Stimulated activated CD8-positive, alpha-beta memory T cell treated with anti-CD3 and anti-CD28 coated beads, Interleukin-7, amount 100 ng/mL, for 24 hours (primary cell): ENCODE measurements around the gene ABO.
"Not testable (repeated sequence)": the region's sequence is repeated elsewhere in the genome, so short reads cannot be mapped to it uniquely, and the experiment has no call there.

Experiments used
- DNase-seq: peaks from one replicate; pipeline ENCODE4 v3.0.0-alpha.2; 2020; ENCODE audit warnings: low read depth

The ABO gene

DNA sequence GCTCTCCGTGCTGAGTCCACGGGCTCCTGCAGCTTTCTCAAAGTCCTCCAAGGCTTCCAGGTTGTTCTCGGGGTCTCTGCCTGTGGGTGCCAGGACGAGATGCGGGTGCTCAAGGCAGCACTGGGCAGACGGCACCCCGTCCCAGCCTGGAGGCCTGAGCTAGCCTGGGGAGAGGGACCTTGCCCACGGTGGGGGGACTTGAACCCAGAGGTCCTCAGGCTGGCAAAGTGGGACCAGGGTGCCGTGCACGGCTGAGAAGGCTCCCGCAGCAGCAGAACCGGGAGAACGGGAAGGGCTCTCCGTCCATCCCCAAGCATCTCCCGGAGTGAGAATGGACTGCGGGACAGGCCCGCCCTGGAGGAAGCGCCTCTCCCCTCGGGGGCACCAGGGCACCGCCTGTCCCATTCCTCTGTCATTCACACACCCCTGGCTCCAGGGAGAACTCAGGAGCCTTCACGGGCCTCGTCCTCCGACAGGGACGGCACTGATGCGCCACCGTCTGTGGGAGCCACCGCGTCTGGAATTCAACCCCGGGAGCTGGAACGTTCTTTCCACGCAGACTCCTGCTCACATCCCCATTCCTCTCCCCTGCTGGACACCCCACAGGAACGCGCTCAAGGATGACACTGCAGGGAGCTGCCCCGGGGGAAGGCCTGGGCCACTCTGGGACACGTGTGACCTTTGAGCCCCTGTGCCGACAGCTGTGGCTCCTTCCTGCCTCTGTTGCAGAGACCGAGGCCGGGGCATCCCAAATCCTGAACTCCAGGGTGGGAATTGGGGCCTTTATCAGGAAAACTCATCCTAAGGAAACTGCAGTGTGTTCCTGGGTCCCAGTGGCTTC lies 49.6 kb downstream of the ABO start:
- no peak for DNase-seq

DNA sequence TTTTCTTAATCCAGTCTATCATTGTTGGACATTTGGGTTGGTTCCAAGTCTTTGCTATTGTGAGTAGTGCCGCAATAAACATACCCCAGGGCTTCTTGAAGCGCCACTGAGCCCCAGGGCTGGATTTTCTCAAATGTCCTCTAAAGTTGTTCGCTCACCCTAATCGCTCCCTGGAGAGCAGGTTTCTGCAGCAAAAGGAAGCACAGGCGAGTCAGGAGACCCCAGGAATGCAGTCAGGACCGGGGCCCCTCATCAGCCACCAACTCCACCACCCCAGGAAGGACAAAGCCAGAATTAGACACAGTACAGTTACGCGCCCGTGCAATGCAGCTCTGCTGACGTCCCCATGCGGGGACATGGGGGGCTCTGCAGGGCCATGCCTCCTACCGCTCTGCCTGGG lies 50.2 kb downstream of the ABO start:
- DNase-seq: no peak

DNA sequence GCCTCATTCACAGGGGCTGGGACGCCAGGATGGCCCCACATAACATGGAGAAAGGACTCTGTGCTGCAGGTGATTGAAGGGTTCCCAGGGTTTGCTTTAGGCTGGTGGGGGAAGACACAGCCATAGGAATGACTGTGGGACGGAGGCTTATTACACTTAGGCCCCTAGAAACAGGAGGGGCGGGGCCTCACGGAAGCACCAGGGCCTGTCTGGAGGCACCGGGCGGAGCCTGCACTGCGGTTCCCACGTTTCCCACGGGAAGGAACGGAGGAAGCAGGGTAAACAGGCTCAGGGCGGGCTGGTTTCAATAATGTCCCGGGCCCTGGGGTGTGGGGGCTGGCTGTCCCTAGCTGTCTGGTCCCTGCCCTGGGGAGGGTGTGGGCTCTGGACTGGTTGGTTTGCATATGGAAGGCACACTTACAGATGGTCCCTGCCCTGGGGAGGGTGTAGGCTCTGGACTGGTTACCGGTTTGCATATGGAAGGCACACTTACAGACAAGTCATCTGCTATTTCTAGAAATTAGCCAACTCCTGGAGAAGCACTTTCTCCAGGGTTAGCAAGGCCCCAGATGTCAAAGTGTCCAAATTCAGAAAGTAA lies 51.7 kb downstream of the ABO start:
- not testable (repeated sequence) for DNase-seq

DNA sequence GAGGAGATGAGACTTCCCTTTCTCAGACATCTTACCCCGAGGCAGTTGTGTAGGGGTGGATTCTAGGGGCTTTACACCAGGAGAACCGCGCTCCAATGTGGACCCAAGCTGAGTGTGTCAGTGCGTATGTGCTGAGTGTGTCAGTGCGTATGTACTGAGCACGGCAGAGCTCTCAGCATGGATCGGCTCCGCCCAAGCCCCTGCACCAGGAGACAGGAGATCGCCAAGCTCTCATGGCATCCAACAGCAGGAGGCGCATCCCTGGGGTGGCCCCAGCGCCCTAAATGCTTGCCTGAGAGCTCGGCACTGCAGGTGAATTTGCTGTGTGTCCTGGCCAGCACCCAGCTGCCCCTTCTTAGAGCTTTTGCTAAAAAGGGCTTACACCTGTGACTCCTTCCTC lies 53.0 kb downstream of the ABO start:
- not testable (repeated sequence) for DNase-seq

DNA sequence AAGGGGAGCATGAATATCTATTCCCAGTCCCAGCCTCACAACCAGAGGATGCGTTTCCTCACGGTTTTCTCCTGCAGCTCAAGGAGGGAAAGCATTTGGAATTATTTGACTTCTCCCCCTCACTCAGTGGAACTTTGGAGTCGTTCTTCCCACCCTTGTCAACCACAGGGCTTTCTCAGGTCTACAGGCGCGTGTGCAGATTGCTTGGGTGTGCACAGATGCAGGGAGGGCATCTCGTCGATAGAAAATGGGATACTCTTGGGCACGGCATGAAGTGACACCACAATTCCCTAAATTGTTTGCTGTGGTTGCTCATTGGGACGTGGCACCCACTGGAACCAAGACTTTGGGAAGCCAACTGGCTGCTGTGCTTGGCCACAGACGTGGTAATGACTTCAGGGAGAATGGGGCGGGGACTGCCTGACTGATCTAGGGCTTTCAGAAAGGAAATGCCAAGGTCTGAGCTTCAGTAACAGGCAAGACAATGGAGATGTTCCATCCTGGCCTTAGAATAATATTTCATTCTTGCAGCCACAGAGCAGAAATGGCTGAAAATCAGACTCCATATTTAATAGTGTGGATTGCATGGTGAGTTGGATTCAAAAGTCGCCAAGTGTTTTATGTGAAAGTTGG lies 53.7 kb downstream of the ABO start:
- no peak for DNase-seq

DNA sequence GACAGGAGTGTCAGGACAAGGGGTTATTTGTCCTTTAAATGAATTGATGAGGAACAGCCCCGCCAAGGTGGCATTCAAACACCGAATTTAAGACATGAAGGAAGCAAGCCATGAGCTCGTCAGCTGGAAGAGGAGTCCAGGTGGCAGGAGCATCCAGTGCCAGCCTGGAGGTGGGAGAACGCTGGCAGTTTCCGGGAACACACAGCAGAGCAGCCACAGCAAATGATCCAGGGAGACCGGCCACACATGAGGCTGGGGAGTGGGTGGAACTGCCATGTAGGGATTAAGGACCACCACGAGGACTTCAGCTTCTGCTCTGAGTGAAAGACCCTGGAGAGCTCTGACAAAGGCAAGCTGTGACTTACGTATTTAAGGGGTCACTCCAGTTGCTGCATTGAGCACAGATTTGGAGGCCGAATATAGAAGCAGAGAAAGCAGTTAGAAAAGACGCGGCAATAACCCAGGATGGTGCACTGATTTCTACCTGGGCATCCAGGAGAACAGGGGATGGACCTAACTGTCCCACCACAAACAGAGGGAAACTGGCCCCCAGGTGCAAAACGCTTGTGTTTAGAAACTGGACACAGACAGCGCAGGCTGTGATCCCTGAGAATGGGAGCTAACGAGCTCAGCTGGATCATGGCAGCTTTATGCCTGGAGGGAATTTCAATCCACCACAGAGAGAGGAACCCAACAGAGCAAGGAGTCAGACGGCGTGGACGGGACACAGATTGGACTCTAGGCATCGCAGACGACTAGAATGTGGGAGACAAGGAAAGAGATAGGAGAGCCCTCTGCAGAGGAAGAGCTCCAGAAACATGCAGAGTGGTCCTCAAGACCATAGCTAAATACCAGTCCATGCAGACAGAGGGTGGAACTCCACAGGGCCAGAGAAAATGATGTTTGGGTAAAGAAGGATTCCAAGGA lies 56.7 kb downstream of the ABO start:
- not testable (repeated sequence) for DNase-seq

DNA sequence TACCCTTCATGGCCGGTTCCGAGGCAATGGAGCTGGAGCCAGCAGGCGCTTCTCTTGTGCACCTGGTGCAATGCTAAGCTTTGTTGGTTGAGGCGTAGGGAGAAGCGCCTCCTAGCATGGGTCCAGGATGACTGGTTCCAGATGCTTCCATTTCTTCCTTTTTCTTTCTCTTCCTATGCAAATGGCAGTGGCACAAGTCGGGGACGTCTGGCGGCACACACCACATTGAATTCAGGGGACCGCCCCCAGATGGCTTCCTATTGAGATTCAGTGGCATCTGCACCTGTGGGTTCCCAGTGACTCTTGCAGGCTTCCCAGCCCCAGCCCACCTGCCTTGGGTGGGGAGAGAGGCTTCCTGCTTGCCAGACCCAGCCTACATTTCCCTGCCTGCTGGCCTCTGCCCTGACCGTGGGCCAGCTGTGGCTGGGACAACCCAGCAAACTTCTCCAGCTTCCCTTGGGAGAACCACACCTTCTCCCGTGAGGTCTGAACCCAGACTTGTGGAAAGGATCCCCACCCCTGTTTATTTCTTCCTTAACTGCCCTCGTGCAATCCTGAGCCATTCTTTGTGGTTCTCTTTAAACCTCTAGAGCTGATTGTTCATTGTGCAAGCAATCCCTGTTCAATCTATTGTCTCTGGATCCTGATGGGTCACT lies 57.5 kb downstream of the ABO start:
- not testable (repeated sequence) for DNase-seq

DNA sequence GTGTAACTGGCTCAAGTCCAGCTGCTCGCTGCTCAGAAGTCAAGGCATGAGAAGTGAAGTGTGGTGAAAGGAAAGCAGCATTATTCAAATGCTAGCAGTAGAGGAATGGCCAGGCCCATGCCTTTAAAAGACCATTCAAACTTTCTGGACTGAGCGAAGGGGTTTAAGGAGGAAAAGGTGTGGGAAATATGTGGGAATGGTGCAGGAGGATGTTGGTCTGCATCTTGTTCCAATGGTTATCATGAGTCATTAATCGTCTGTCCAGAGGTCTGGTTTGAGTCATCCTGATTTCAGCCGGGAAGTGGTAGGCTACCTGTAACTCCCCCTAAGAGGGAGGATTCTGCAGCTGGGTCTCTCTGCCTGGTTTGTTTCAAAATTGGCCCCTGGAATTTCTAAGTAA lies 60.7 kb downstream of the ABO start:
- not testable (repeated sequence) for DNase-seq

DNA sequence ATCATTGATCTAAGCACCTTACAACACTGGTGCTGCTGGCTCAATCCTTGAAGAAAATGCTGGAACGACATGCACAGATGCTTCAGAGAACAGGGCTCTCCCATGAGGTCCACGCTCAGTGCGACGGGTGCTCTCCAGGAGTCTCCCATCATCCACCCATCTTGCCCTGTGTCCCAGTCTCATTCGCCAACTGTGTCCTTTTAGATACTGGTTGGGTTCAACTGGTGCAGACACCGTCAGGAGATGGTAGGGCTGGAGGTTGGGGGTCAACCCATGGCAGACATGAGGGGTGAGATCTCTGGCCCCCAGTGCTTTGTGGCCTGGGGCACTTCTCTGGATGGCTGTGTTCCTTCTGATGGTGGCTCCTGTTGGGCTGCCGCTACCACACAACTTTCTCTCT lies 64.4 kb downstream of the ABO start:
- no peak for DNase-seq

DNA sequence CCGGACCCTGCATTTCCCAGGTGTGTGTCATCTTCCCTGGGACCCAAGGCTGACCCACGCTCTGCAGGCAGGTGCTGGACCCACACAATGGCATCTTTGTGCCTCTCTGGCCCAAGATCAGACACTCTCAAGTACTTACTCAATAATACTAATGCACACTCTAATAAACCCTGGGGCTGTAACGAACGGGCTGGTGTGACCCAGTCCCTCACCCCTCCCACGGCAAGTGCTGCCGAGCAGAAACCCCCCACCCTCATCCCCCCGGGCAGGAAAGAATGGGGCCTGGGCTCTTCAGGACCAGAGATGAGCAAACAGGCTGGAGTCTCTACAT lies 64.8 kb downstream of the ABO start:
- DNase-seq: no peak

DNA sequence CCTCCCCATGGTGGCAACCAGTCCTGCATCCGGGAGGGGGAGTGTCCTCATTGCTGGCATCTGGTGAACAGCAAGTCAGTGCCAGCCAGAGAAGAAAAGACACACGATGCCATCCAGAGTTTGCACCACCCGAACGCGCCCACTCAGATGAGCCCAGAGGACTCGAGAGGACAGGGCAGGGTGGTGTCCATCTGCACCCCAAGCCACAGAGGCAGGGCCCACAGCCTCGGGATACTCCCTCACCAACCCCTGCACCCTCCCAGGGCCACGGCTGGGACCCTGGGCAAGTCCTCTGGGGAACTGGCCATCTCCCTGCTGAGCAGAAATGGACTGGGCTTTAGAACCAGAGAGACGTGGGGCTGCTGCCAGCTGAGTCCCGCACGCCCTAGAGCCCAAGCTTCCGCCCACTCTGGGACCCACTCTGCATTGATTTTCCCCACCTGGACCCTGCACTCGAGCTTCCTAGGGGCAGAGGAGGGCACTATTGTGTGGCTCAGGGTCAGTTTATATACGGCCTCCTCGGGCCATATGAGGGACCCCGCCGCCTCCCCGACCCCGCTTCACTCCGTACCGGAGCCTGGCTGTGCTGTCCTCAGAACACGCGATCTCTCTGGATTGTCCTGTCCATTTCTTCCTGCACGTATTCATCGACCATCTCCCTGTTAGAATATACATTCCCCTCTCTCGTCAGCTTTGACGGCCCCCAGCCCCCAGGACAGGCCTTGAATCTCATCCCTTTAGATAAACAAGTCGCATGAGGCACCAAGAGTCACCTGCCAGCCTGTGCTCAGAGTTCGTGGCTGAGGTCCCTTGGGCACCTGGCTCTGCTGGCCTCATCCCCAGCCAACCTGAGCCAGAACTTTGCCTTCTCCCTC lies 65.4 kb downstream of the ABO start:
- not testable (repeated sequence) for DNase-seq

DNA sequence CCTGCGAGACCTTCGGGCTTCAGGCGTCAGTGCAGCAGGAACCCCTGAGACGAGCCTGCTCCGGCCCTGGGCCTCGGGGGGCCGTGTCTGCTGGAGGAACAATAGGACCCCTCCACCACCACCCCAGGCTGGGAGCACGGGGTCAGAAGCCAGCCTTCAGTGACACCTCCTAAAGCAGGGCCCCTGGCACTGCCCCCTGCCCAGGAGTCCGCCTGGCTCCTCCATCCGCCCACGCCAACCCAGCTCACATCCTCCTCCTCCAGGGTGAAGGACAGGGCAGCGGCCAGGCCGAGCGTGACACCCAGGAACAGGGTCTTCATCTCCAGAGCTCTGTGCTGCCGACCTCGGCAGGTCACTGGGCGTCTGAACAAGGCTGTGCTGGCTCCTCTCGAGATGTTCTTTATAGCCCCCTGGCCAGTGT lies 66.1 kb downstream of the ABO start, which contains the start of gene OBP2B:
TSS of gene OBP2B (minus strand) at position 371 of the 421 bp plus-strand sequence. CDS start at position 320, 51 bp downstream.
- DNase-seq: not testable (repeated sequence)

DNA sequence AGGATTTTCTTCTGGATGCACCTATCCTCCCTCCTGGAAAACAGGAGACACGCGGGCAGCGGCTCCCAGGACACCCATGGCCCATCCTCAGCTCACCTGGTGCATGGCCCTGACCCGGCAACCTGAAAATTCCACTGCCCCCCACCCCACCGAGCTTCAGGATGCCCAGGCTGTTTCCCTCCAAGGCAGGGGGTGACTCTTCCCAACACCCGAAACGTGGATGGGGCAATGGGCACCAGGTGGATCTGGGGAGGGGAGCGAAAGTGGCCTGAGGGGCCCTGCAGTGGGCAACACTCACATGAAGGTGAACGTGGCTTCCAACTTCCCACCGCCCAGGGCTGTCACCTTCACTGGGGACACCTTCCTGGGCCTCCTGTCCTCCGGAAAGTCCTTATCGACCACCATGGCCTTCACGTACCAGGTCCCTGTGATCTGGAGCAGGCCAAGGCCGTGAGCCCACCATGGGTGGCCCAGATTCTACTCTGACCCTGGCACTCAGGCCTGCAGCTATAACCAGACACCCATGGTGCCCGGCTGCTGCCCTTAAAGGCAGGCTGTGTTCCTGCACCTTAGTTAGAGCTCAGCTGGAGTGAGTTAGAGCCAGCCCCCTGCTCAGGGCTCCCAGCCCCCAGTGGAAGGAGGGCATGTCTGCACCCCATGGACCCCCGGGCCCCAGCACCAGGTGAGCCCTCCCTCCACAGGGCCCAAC lies 66.7 kb downstream of the ABO start:
- not testable (repeated sequence) for DNase-seq

DNA sequence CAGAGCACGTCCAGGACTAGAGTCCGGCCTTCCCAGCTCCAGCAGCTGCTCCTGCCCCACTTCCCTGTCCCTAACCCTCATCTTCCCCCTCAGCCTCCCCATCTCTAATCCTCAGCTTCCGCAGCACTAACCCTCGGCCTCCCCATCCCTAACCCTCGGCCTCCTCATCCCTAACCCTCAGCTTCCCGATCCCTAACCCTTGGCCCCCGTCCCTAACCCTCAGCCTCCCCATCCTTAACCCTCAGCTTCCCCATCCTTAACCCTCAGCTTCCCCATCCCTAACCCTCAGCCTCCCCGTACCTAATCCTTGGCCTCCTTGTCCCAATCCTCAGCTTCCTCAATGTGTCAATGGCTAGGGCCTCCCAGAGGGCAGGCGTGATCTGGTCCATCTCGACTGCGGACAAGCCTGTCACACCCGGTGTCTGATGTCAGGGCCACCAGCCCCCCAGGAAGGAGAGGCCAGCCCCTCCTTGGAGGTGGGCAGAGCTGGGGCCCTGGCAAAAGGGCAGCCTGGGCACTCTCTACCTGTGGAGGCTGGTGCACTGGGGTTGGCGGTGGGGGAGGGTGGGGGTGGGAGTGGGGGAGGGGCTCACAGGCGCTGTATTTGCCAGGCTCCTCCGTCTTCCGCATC lies 67.3 kb downstream of the ABO start:
- no peak for DNase-seq

DNA sequence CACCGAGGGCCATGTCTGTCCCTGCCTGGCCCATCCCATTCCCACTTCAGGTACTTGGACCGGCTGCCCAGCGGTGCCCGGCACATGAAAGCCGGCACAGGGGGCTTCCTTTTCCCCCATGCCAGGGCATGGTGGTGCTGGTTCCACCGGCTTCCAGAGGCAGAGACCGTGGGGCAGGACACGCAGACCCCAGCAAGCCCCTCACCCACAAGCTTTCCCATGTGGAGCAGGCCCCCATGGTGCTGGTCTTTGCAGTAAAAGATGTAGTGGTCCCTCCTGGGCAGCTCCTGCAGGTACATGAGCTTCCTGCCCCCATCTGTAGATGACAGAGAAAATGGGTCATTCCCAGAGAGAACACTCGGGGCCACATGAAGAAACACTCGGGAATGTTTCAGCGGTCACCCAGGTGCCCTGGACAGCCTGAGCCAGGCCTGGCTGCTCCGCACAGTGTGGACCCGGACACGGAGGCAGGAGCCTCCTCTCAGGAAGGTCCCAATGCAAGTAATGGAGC lies 67.9 kb downstream of the ABO start:
- DNase-seq: no peak

DNA sequence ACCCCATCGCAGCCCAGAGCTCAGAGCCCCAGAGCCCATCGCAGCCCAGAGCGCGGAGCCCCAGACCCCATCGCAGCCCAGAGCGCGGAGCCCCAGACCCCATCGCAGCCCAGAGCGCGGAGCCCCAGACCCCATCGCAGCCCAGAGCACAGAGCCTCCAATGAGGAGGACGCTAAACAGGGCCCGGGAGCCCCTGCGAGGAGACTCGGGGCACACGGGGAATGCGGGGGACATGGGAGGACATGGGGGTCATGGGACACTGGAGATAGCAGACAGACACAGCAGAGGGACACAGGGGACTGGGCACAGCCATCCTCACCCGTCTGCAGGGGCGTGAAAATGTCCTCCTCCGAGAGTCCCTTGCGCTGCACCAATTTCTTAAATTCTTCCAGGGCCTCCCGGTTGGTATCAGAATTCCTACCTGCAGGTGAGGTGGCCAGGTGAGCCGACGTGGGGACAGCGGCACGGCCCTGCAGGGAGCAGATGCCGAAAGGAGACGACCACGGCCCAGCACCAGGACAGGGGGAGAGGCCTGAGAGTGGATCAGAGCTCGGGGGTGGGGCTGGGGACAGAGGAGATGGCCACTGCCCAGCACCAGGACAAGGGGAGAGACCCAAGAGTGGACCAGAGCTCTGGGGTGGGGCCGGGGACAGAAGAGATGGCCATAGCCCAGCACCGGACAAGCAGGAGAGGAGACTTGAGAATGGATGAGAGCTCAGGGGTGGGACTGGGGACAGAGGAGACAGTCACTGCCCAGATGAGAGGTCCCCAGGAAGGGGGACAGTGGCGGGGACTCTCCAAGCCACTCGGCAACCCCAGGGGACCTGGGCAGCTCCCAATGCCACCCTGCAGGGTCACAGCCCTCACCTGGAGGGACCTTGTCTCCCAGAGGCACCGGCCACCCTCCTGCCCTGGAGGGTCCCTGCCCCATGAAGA lies 68.7 kb downstream of the ABO start:
- DNase-seq: no peak

DNA sequence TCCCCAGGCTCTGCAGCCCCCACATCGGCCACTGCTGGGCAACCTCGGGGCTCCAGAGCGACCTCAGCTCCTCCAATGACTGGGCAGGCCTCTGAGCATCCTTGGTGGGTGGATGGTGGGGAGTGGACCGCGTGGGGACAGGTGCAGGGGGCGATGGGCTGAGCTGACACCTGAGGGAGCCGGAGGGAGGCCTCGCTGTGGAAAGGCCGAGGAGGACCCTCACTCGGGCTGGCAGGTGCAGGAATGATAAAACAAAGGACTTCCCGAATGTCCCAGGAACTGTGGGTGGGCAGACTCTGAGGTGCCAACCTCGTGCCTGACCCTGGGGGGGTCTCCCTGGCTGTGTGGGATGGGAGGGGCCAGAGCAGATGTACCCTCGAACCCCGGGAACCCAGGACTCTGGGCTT lies 69.5 kb downstream of the ABO start:
- not testable (repeated sequence) for DNase-seq
